Measurements from ENCODE around the gene TTC7B. TPM values are rescaled to one million over a fixed set of nuclear protein-coding genes. Genes with fewer than 3 reads are reported as not detected.

The TTC7B gene
- polyA plus RNA-seq, 1 donor from 2014 or later, result 19.9 TPM

- H3K9me3 ChIP-seq (ENCODE audit: low read length), result no peaks in the 10 kb centered on the region
- H3K9ac ChIP-seq (ENCODE audit: low read length), result no peak overlapping the region
- no peaks in the 10 kb centered on the region for H4K20me1 ChIP-seq (ENCODE audit: insufficient read depth)
- no peak overlapping the region for H2AFZ ChIP-seq (ENCODE audit: low read depth, low read length)
- no peak overlapping the region for H3K4me3 ChIP-seq (ENCODE audit: low read length)
- peaks cover 9% of the 10 kb centered on the region for H3K36me3 ChIP-seq (ENCODE audit: insufficient read depth, low read length)
- no peaks in the 10 kb centered on the region for H3K79me2 ChIP-seq (replicated peaks; ENCODE audit: insufficient read depth, low read length)
- no peaks in the 10 kb centered on the region for H3K9me2 ChIP-seq (ENCODE audit: insufficient read depth, low read length)
- no peak for TF ChIP-seq SMC3 (conservative IDR thresholded peaks at IDR 0.05; ENCODE audit: poor library complexity)
- no peak for TF ChIP-seq TAF1 (IDR thresholded peaks at IDR 0.05; ENCODE audit: low read depth)
- no peak for TF ChIP-seq EZH2 (IDR thresholded peaks at IDR 0.05; ENCODE audit: borderline replicate concordance, insufficient read depth, low read length, poor library complexity, severe bottlenecking)
- no peak for TF ChIP-seq CTCF (IDR thresholded peaks at IDR 0.05; ENCODE audit: poor library complexity, severe bottlenecking)
- TF ChIP-seq REST (IDR thresholded peaks at IDR 0.05; ENCODE audit: borderline replicate concordance), result no peak
- no peak for TF ChIP-seq POLR2AphosphoS5 (IDR thresholded peaks at IDR 0.05)
- no peak for TF ChIP-seq RAD21 (conservative IDR thresholded peaks at IDR 0.05)
- TF ChIP-seq EP300 (conservative IDR thresholded peaks at IDR 0.05; ENCODE audit: poor library complexity, severe bottlenecking), result no peak
- TF ChIP-seq MXI1 (conservative IDR thresholded peaks at IDR 0.05; ENCODE audit: poor library complexity, severe bottlenecking), result no peak
- no peak overlapping the region for H3K4me2 ChIP-seq (ENCODE audit: low read length)
- H3K27ac ChIP-seq (ENCODE audit: low read length), result no peak overlapping the region
- no peaks in the 10 kb centered on the region for H3K27me3 ChIP-seq (ENCODE audit: insufficient read depth, low read depth, low read length)
- no peaks in the 10 kb centered on the region for H3F3A ChIP-seq (ENCODE audit: insufficient read depth, low read length, poor library complexity, severe bottlenecking)
Measured at GRCh38 chr14:90568405-90568804, 247.8 kb downstream of the TTC7B start.

GRCh38 chr14:90567991-90568390, 248.2 kb downstream of the TTC7B start:
- Histone ChIP-seq H3K4me2 (ENCODE audit: low read length) (no peak overlapping the region), H3K9me2 (ENCODE audit: insufficient read depth, low read length) (no peaks in the 10 kb centered on the region), H3K9me3 (ENCODE audit: low read length) (no peaks in the 10 kb centered on the region), H2AFZ (ENCODE audit: low read depth, low read length) (no peak overlapping the region), H3K4me3 (ENCODE audit: low read length) (no peak overlapping the region), H3K79me2 (replicated peaks; ENCODE audit: insufficient read depth, low read length) (no peaks in the 10 kb centered on the region), H3F3A (ENCODE audit: insufficient read depth, low read length, poor library complexity, severe bottlenecking) (no peaks in the 10 kb centered on the region), H3K27me3 (ENCODE audit: insufficient read depth, low read depth, low read length) (no peaks in the 10 kb centered on the region), H3K36me3 (ENCODE audit: insufficient read depth, low read length) (peaks cover 9% of the 10 kb centered on the region), H4K20me1 (ENCODE audit: insufficient read depth) (no peaks in the 10 kb centered on the region), H3K27ac (ENCODE audit: low read length) (no peak overlapping the region), H3K9ac (ENCODE audit: low read length) (no peak overlapping the region)
- no peak for TF ChIP-seq EZH2 (IDR thresholded peaks at IDR 0.05; ENCODE audit: borderline replicate concordance, insufficient read depth, low read length, poor library complexity, severe bottlenecking)

GRCh38 chr14:90567191-90567590, 249.0 kb downstream of the TTC7B start:
- Histone ChIP-seq H3K27me3 (ENCODE audit: insufficient read depth, low read depth, low read length) (no peaks in the 10 kb centered on the region), H3K4me3 (ENCODE audit: low read length) (no peak overlapping the region), H3K36me3 (ENCODE audit: insufficient read depth, low read length) (peaks cover 9% of the 10 kb centered on the region), H3K27ac (ENCODE audit: low read length) (no peak overlapping the region), H3K9me2 (ENCODE audit: insufficient read depth, low read length) (no peaks in the 10 kb centered on the region), H3K9ac (ENCODE audit: low read length) (no peak overlapping the region), H3K79me2 (replicated peaks; ENCODE audit: insufficient read depth, low read length) (no peaks in the 10 kb centered on the region), H2AFZ (ENCODE audit: low read depth, low read length) (no peak overlapping the region), H3F3A (ENCODE audit: insufficient read depth, low read length, poor library complexity, severe bottlenecking) (no peaks in the 10 kb centered on the region), H3K4me2 (ENCODE audit: low read length) (no peak overlapping the region), H4K20me1 (ENCODE audit: insufficient read depth) (no peaks in the 10 kb centered on the region), H3K9me3 (ENCODE audit: low read length) (no peaks in the 10 kb centered on the region)
- TF ChIP-seq CTCF (IDR thresholded peaks at IDR 0.05; ENCODE audit: poor library complexity, severe bottlenecking) (no peak), EP300 (conservative IDR thresholded peaks at IDR 0.05; ENCODE audit: poor library complexity, severe bottlenecking) (no peak), RAD21 (conservative IDR thresholded peaks at IDR 0.05) (no peak), TAF1 (IDR thresholded peaks at IDR 0.05; ENCODE audit: low read depth) (no peak), SMC3 (conservative IDR thresholded peaks at IDR 0.05; ENCODE audit: poor library complexity) (no peak), MXI1 (conservative IDR thresholded peaks at IDR 0.05; ENCODE audit: poor library complexity, severe bottlenecking) (no peak), POLR2AphosphoS5 (IDR thresholded peaks at IDR 0.05) (no peak), REST (IDR thresholded peaks at IDR 0.05; ENCODE audit: borderline replicate concordance) (no peak), EZH2 (IDR thresholded peaks at IDR 0.05; ENCODE audit: borderline replicate concordance, insufficient read depth, low read length, poor library complexity, severe bottlenecking) (no peak)
